COLO668 (cell line): ENCODE results near the gene TXNDC15.

Experiments
- DNase-seq: peaks from one replicate; lab custom pipeline; 2025; ENCODE audit not compliant: unreplicated experiment; lab: John Stamatoyannopoulos, UW

Gene TXNDC15

DNA sequence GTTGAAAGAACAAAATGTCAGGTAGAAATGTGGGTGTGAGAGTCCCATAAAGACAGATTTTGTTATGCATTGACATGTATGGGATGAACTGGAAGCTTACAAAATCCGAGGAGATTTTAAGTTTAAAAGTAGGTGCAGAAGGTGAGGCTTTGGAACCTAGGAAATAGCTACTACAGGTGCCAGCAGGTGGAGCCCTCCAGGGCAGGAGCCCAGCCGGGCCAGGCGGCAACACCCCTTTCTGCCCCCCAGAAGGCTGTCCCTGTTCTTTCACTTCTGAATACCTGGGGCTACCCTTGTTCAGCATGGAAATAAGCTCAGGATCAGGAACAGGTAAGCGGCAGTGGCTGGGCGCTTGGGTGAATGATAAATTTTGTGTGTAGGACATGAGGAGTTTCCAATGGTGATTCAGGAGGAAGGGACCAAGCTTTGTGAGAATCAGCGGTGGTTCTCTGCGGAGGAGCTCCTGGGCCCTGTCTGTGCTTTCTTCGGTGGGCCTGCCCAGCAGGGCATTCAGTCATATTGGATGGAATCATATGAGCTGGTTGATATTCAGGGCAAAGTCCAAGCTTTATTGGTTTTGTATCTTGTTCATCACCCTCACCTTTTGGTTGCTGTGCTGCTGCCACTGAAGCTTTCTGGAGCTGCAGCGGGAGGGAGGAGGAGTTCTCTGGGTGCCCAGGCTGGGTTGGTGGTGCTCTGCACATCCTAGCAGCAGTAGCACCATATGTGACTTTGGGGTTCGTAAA lies 43.1 kb downstream of the TXNDC15 start:
- peak; percentile 2 for DNase-seq

DNA sequence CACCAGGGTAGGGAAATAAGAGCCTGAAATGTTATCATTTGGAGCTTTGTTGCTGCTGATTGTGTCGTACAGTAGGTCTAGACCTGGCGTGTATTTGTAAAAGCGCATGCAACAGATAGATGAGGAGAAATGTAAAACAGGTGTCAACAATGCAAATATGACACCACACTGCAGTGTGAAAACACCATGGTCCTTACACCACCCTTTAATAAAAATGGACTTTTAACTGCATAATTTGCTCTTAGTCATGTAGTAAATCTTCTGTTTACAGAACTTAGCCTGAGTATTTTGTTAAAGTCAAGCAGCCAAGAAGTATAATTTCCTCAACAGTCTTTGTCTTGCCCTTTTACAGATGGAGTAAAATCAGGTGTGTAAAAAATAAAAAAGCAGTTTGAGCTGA lies 44.7 kb downstream of the TXNDC15 start:
- DNase-seq: no peak

DNA sequence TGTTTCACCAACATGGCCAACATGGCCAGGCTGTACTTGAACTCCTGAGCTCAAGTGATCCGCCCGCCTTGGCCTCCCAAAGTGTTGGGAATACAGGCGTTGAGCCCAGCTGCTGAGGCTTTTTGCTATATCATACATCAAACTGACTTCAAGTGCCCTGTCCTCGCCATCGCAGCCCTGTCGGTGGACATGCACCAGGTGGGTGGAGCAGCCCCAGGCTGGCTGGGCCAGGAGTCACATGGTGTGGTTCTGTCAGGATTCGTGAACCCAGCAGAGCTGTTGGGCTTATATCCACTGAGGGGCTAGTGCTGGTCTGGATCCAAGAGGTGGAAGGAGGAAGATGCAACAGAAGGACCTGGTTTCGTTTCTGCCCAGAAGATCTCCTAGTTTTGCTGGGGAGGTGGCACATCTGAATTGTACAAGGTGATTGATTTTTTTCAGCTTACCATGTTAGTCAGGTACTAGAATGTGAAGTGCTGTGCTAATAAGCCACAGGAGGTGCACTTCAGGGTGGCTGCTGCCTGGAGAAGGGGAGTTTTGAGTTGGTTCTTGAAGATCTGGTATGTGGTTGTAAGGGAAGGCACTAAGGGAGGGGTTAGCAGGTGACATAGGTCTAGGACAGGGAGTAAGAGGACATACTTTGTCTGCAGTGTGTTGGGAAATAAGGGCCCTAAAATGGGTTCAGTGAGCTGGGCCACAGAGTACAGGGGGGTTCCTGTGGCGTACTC lies 46.8 kb downstream of the TXNDC15 start:
- no peak for DNase-seq

DNA sequence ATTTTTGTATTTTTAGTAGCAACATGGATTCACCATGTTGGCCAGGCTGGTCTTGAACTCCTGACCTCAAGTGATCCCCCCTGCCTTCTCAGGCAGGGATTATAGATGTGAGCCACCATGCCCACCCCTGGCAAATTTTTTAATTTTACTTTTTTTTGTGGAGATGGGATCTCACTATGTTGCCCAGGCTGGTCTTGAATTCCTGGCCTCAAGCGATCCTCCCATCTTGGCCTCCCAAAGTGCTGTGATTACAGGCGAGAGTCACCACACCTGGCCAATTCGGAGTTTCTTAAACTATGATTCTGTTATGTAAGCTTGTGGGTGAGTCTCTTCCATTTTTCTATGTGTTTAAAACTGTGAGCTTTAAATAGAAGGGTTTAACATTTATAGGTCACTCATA lies 58.3 kb downstream of the TXNDC15 start:
- DNase-seq: no peak

DNA sequence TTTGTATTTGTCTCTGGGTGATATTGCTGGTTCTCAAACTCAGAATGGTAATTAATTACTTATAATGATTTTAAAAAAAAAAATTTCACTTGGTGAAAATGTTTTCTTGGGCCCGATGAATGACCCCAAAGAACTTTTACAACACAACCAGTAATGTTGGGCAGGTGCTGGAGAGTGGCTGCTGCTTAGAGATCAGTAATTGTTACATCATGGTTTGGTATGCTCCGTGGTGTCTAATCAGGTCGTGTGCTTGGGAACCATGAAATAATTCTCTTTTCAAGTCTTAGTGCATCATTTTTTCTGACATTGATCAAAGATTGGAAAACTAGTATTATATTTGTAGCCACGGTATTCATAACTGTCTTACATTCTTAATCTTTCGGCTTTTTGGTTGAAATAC lies 60.0 kb downstream of the TXNDC15 start:
- DNase-seq: no peak

- DNase-seq: no peak
Measured at GRCh38 chr5:134935711-134936602, 61.8 kb downstream of the TXNDC15 start.

GRCh38 chr5:134937526-134937925 lies 63.4 kb downstream of the TXNDC15 start:
- no peak for DNase-seq

DNA sequence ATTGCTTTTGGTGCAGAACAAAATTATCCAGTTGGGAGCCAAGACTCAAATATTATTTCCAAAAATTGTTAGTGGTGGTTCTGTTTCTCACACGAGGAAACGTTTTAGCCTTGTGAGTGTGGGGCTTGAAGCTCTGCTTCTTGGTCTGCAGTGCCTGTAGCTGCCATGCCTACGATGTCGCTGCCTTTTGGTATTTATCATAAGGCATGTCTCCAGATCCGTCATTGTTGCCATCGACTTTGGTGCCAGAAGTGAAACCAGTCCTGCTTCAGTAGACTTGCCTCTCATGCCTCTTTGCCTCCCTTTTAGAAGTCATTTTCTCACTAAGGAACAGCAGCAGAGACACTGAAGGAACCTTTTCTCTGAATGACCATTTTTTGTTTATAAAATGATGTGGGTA lies 63.9 kb downstream of the TXNDC15 start:
- no peak for DNase-seq

GRCh38 chr5:134939500-134939899 lies 65.3 kb downstream of the TXNDC15 start:
- DNase-seq: no peak

DNA sequence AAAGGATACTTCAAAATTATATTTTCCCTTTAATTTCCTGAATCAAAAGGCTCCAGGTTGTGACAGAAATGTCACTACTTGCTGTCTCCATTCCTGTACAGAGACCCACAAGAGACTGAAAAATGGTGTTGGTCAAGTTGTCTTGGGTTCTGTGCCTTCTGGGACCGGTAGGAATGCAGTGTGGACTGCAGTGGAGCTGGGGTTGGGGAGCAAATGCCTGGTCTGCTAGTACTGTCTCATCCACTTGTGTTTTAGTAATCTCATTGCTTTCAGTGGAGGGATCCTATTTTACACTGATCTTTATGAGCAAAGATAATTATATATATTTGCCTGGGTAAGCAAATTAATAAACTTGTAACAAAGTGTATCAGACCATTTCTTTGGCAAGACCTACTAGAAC lies 69.4 kb downstream of the TXNDC15 start:
- no peak for DNase-seq

GRCh38 chr5:134944630-134945029 lies 70.5 kb downstream of the TXNDC15 start:
- DNase-seq: no peak

GRCh38 chr5:134945041-134945440 lies 70.9 kb downstream of the TXNDC15 start:
- DNase-seq: no peak

DNA sequence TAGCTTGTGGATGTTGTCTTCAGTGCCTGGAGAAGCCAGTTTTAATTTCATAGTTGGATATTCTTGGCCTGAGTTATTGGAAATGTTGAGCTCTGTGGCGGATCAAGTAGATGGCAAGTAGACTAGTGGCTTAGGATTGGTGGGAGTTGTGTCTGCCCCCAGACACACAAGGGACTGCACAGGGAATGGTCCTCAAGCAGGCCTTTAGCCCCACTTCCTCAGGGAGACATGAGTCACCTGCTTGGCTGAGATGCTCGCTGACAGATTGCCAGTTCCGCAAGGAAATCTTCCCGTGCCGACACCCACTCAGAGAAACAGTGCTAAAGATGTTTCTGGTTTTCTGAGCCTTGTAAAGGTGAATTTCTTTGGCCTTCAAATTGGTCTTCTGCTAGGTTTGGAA lies 74.7 kb downstream of the TXNDC15 start:
- no peak for DNase-seq

DNA sequence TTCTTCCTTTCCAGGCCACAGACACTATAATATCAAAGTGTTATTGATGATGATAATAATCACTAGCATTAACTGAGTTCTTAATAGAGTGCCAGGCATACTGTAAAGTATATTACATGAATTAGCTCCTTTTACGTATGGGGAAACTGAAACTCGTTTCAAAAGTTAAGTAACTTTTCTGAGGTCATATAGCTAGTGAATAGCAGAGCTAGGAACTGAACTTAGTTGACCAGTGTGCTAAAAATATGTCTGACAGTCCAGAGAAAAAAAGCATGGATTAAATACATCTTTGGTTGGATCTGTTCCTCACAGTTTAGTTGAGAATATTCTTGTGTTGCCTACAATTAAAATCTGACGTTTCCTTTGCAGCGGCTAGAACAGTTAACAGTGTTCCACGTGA lies 75.1 kb downstream of the TXNDC15 start:
- DNase-seq: no peak
